ENCODE data around the gene GRM8. TPM values are rescaled to one million over a fixed set of nuclear protein-coding genes. Genes with fewer than 3 reads are reported as not detected.

Gene GRM8
- polyA plus RNA-seq, 2 of the 4 experiments (the other 2 are of a cell fraction): 0.06 TPM; not detected in 1

GRCh38 chr7:126768836-126769235 is 483.9 kb downstream of the GRM8 start:
- 8% methylated on average over 5 of the region's 5 CpGs for WGBS (ENCODE audit: missing lambda C conversion rate)
- ATAC-seq (no peak), DNase-seq (ENCODE audit: low read depth in 1 of 2, low spot score in 1 of 2) (no peak), FAIRE-seq (no peak)
- no peak overlapping the region for H3K27ac ChIP-seq
- no peaks in the 10 kb centered on the region for H3K4me1 ChIP-seq
- CTCF ChIA-PET: no interaction called here
- POLR2A ChIA-PET: no interaction called here
- no peak overlapping the region for H3K4me3 ChIP-seq
- TF ChIP-seq ELK1 (IDR thresholded peaks at IDR 0.05; ENCODE audit: low read depth, low read length) (no peak), HDAC2 (IDR thresholded peaks at IDR 0.05) (no peak), GATA3 (IDR thresholded peaks at IDR 0.05; ENCODE audit: borderline replicate concordance) (no peak), NFE2L2 (conservative IDR thresholded peaks at IDR 0.05; ENCODE audit: low read length) (no peak), ZC3H11A (IDR thresholded peaks at IDR 0.05) (no peak), ATOH8 (CRISPR knock-in tag; IDR thresholded peaks at IDR 0.05; ENCODE audit: low read depth) (no peak), HEYL (CRISPR knock-in tag; IDR thresholded peaks at IDR 0.05) (no peak), POLR2AphosphoS2 (conservative IDR thresholded peaks at IDR 0.05; ENCODE audit: low read length) (no peak), KDM1A (IDR thresholded peaks at IDR 0.05; ENCODE audit: low read depth) (no peak), ESRRA (IDR thresholded peaks at IDR 0.05; ENCODE audit: borderline replicate concordance, low read length) (no peak), NPAS2 (CRISPR knock-in tag; IDR thresholded peaks at IDR 0.05; ENCODE audit: borderline replicate concordance) (no peak)
- TF ChIP-seq, protein P1, sequence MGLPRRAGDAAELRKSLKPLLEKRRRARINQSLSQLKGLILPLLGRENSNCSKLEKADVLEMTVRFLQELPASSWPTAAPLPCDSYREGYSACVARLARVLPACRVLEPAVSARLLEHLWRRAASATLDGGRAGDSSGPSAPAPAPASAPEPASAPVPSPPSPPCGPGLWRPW (IDR thresholded peaks at IDR 0.05): no peak
- no peak overlapping the region for H3K4me2 ChIP-seq
- H3K9me3 ChIP-seq: no peaks in the 10 kb centered on the region

DNA sequence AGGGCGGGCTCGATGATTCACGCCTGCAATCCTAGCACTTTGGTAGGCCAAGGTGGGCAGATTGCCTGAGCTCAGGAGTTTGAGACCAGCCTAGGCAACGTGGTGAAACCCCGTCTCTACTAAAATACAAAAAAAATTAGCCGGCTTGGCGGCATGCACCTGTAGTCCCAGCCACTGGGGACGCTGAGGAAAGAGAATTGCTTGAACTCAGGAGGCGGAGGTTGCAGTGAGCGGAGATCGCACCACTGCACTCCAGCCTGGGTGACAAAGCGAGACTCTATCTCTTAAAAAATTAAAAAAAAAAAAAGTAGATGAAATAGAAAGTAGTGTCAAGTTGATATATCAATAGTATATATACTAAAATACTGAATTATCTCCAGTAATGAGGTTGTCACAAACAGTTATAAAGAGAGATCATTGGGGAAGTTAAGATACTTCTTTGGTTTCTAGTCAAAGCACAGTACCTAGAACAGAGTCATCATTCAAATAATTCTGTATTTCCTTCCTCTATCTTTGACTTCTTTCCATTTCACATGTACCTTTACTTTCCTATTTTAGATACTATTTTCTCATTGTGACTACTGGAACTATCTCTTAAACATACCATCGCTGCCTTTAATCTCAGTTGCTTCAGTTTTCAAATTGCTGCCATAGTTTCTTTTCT is 491.7 kb downstream of the GRM8 start:
- Histone ChIP-seq H3K9me3 (no peaks in the 10 kb centered on the region), H3K27ac (no peak overlapping the region), H3K4me2 (no peak overlapping the region), H3K4me1 (no peaks in the 10 kb centered on the region), H3K4me3 (no peak overlapping the region)
- ChIA-PET CTCF (no interaction called here), POLR2A (no interaction called here)
- no peak for DNase-seq (ENCODE audit: low read depth in 1 of 2, low spot score in 1 of 2)
- ATAC-seq: no peak
- 30% methylated on average over 12 of the region's 13 CpGs for WGBS (ENCODE audit: missing lambda C conversion rate)
- TF ChIP-seq HOXB13 (CRISPR knock-in tag; IDR thresholded peaks at IDR 0.05; ENCODE audit: low read depth): no peak
- no peak for TF ChIP-seq RARB (CRISPR knock-in tag; IDR thresholded peaks at IDR 0.05)
- no peak for TF ChIP-seq JUN (IDR thresholded peaks at IDR 0.05)
- no peak for TF ChIP-seq HOXB5 (CRISPR knock-in tag; IDR thresholded peaks at IDR 0.05)
- TF ChIP-seq HMGXB4 (CRISPR knock-in tag; IDR thresholded peaks at IDR 0.05; ENCODE audit: borderline replicate concordance): no peak
- TF ChIP-seq EHF (CRISPR knock-in tag; IDR thresholded peaks at IDR 0.05): no peak
- no peak for FAIRE-seq

GRCh38 chr7:126755381-126755780 is 497.4 kb downstream of the GRM8 start:
- Histone ChIP-seq H3K27ac (no peak overlapping the region), H3K4me2 (no peak overlapping the region), H3K4me3 (no peak overlapping the region), H3K9me3 (no peaks in the 10 kb centered on the region), H3K4me1 (no peaks in the 10 kb centered on the region)
- POLR2A ChIA-PET: no interaction called here
- CTCF ChIA-PET: no interaction called here
- ATAC-seq: no peak
- FAIRE-seq: no peak
- WGBS (ENCODE audit: missing lambda C conversion rate): 1% methylated on average over 3 of the region's 3 CpGs
- TF ChIP-seq HOXB5 (CRISPR knock-in tag; IDR thresholded peaks at IDR 0.05): no peak
- no peak for TF ChIP-seq BHLHE40 (IDR thresholded peaks at IDR 0.05; ENCODE audit: low read depth, low read length)
- TF ChIP-seq MAZ (IDR thresholded peaks at IDR 0.05; ENCODE audit: borderline replicate concordance, low read depth, low read length): no peak
- no peak for DNase-seq (ENCODE audit: low read depth in 1 of 2, low spot score in 1 of 2)
